Astrocyte of the cerebellum (primary cell): ENCODE data around the gene TMEM256.

Experiments
- DNase-seq: peaks from one replicate; pipeline ENCODE4 v3.0.0-alpha.2; 2011; ENCODE audit warnings: low read depth
- H3K4me3 ChIP-seq: 2 replicates; pipeline ENCODE4 v1.5.1; 2011; ENCODE audit warnings: mild to moderate bottlenecking, low read depth, low read length, moderate library complexity
- CTCF ChIP-seq: IDR thresholded peaks from 2 replicates; pipeline ENCODE4 v1.5.1; 2012; ENCODE audit warnings: low read length, low read depth, moderate library complexity, mild to moderate bottlenecking; ENCODE audit errors: missing control alignments
- in situ Hi-C: cut with HindIII; loops from 2 replicates; pipeline ENCODE4 v1.10.0; 2017; ENCODE audit warnings: low sequenced_read_pairs

TMEM256 gene

DNA sequence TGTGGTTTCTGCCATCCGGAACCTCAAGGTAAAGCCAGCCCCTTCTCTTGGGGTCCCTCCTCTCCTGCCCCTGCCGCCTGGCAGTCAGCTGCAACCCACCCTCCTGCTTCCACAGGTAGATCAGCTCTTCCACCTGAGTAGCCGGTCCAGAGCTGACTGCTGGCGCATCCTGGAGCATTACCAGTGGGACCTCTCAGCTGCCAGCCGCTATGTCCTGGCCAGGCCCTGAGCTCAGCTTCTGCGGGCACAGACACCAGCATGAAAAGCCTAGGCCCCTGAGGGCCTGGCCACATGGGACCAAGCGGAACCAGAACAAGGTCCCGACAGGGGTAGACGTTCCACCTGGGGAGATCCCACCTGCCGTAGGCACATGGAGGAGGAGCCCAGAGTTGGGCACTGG is 15.0 kb downstream of the TMEM256 start:
- TF ChIP-seq CTCF: no peak
- in situ Hi-C loops: loop anchor here (5.0 kb wide), 1 partner anchor 88 kb away; the partner anchor contains the start of gene ZBTB4
- no peak overlapping the region for H3K4me3 ChIP-seq
- DNase-seq: no peak

GRCh38 chr17:7384489-7385081 is 19.3 kb downstream of the TMEM256 start:
- no peak for DNase-seq
- peak overlapping the region; percentile 42 for H3K4me3 ChIP-seq
- in situ Hi-C loops: loop anchor here (5.0 kb wide), 1 partner anchor 93 kb away; the partner anchor contains the start of gene ZBTB4
- TF ChIP-seq CTCF: no peak

- peak overlapping the region; percentile 42 for H3K4me3 ChIP-seq
- TF ChIP-seq CTCF: no peak
- in situ Hi-C loops: no loop called here
- no peak for DNase-seq
These were observed 20.0 kb downstream of the TMEM256 start for GRCh38 chr17:7383742-7384488.

DNA sequence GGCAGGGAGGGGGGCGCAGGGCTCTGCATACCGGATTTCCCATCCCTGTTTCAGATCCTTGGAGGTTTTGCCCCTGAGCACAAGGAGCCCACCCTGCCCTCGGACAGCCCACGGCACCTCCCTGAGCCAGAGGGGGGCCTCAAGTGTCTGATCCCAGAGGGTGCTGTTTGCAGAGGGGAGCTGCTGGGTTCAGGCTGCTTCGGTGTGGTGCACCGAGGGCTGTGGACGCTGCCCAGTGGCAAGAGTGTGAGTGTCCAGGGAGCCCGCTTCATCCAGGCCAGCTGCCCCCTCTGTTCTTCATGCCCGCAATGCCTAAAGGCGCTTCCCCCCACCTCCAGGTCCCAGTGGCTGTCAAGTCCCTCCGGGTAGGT is 20.5 kb downstream of the TMEM256 start:
- in situ Hi-C loops: no loop called here
- H3K4me3 ChIP-seq: no peak overlapping the region
- no peak for TF ChIP-seq CTCF
- DNase-seq: no peak

DNA sequence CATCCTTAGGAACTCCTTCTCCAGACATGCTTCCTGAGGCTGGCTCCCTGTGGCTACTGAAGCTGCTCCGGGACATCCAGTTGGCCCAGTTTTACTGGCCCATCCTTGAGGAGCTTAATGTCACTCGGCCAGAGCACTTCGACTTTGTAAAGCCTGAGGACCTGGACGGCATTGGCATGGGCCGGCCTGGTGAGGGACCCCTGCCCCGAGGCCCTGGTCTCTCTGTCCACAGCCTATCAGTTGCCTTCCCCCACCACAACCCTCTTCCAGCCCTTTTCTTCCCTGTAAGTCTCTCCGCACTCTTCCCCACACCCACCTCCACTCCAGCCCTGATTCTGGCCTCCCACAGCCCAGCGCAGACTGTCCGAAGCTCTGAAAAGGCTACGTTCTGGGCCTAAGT is 21.0 kb downstream of the TMEM256 start:
- in situ Hi-C loops: no loop called here
- no peak for TF ChIP-seq CTCF
- DNase-seq: no peak
- no peak overlapping the region for H3K4me3 ChIP-seq

GRCh38 chr17:7380855-7381683 is 22.8 kb downstream of the TMEM256 start, which contains the start of gene TNK1:
Gene TNK1 (plus strand): TSS chr17:7381089. CDS start chr17:7382927, 1,838 bp downstream.
- TF ChIP-seq CTCF: no peak
- peak within 1 kb of the TSS; percentile 28 for H3K4me3 ChIP-seq
- DNase-seq: no peak
- in situ Hi-C loops: no loop called here
